Ovary (tissue), 3 donors: ENCODE measurements around the gene MESP1.

Experiments used
- CTCF ChIP-seq, 3 donors: fragments of 450-650 bp in 2 of 3; fragments of 200-600 bp in 1 of 3; IDR thresholded peaks; one replicate each; pipeline versions ENCODE4 v1.5.1 to v1.8.0; 2016 to 2022; ENCODE audit warnings: antibody characterized with exemption in 3 of 3, mild to moderate bottlenecking in 1 of 3
- POLR2A ChIP-seq: fragments of 450-650 bp; IDR thresholded peaks from one replicate; pipeline ENCODE4 v1.6.1; 2017; ENCODE audit warnings: antibody characterized with exemption, mild to moderate bottlenecking, moderate library complexity
- donor health status: DM: no; HTN: no; CAD: no.

- TF ChIP-seq CTCF (IDR thresholded peaks at IDR 0.05) (no peak), POLR2A (no peak)
Observed at GRCh38 chr15:89783111-89783860, 32.2 kb upstream of the MESP1 start.
